Measurements from ENCODE around the gene CACNA2D2.

DNA sequence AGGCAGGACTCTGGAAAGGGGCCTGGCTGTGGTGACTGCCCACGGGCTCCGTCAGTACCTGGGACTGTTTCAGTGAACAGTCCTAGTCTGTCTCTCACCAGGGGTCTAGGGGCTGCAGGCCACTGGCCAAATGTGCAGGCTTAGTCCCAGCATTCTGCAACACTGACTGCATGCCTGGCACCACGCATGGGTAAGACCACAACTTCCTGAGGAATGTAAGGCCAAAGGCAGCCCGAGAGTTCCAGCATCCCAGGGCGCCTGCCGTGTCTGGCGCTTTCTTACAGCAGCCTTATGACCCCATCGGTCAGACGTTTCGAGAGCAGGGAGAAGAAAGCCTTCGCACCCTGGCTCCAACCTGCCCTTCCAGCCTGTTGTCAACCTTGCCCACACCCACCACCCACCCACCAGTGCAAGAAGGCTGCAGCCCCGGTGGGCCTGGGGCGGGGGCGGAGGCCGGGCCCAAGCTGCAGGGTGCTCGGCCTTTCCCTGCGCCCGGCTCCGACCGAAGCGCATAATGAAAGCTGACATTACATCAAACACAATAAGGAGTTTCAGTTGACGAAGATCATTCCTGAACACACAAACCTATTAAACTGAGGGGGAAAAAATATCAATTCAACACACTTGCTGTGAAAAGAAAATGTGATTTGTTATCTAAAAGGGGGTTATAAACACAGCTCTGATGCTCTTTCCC lies 114.6 kb downstream of the CACNA2D2 start:
- TF ChIP-seq, protein P1, sequence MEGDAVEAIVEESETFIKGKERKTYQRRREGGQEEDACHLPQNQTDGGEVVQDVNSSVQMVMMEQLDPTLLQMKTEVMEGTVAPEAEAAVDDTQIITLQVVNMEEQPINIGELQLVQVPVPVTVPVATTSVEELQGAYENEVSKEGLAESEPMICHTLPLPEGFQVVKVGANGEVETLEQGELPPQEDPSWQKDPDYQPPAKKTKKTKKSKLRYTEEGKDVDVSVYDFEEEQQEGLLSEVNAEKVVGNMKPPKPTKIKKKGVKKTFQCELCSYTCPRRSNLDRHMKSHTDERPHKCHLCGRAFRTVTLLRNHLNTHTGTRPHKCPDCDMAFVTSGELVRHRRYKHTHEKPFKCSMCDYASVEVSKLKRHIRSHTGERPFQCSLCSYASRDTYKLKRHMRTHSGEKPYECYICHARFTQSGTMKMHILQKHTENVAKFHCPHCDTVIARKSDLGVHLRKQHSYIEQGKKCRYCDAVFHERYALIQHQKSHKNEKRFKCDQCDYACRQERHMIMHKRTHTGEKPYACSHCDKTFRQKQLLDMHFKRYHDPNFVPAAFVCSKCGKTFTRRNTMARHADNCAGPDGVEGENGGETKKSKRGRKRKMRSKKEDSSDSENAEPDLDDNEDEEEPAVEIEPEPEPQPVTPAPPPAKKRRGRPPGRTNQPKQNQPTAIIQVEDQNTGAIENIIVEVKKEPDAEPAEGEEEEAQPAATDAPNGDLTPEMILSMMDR (IDR thresholded peaks at IDR 0.05): no peak
- TF ChIP-seq POLR2A (IDR thresholded peaks at IDR 0.05): no peak
- TF ChIP-seq POLR2AphosphoS5 (IDR thresholded peaks at IDR 0.05; ENCODE audit: insufficient read depth in 1 of 2, low read depth in 1 of 2): no peak
